Kidney (tissue), 14 donors: ENCODE measurements around the gene MDH2. TPM values are rescaled to one million over a fixed set of nuclear protein-coding genes. Genes with fewer than 3 reads are reported as not detected.
A peak's percentile ranks its signal among the peaks of the same experiment; 100 is the strongest.
"Not testable (repeated sequence)": the region's sequence is repeated elsewhere in the genome, so short reads cannot be mapped to it uniquely, and the experiment has no call there.

ENCODE experiments used
- DNase-seq, 5 donors: peaks; one replicate each; pipeline ENCODE4 v3.0.0-alpha.2; 2013 to 2020
- FAIRE-seq: peaks from 2 replicates; lab custom pipeline; 2012; peaks lifted over from hg19 to GRCh38; lab: Jason Lieb, UNC
- H3K27ac ChIP-seq, 2 donors: one replicate each; pipeline ENCODE4 v1.7.0; 2013; ENCODE audit warnings: low read depth in 2 of 2, low read length in 2 of 2, inconsistent platforms in 1 of 2
- H3K27me3 ChIP-seq: one replicate; pipeline ENCODE4 v1.7.1; 2013; ENCODE audit warnings: low read length, inconsistent platforms; ENCODE audit not compliant: control insufficient read depth, insufficient read depth
- H3K36me3 ChIP-seq, 3 donors: one replicate each; pipeline versions ENCODE4 v1.7.0 to v1.7.1; 2013; ENCODE audit warnings: low read length in 3 of 3, control low read depth in 1 of 3, inconsistent platforms in 1 of 3; ENCODE audit not compliant: insufficient read depth in 3 of 3, control insufficient read depth in 2 of 3
- H3K4me1 ChIP-seq, 3 donors: one replicate each; pipeline versions ENCODE4 v1.7.0 to v1.7.1; 2013; ENCODE audit warnings: low read length in 3 of 3, inconsistent platforms in 1 of 3, low read depth in 1 of 3; ENCODE audit not compliant: control insufficient read depth in 2 of 3, insufficient read depth in 2 of 3
- H3K4me3 ChIP-seq, 3 donors: one replicate each; pipeline versions ENCODE4 v1.7.0 to v1.8.1; 2013; ENCODE audit warnings: low read length in 3 of 3, control low read depth in 1 of 3, inconsistent platforms in 1 of 3
- H3K9ac ChIP-seq, 3 donors: one replicate each; pipeline versions ENCODE4 v1.7.0 to v1.7.1; 2013; ENCODE audit warnings: low read length in 3 of 3, control low read depth in 1 of 3, inconsistent platforms in 1 of 3
- H3K9me3 ChIP-seq, 3 donors: one replicate each; pipeline versions ENCODE4 v1.7.0 to v1.7.1; 2013; ENCODE audit warnings: low read length in 3 of 3, control low read depth in 1 of 3, inconsistent platforms in 1 of 3; ENCODE audit not compliant: control insufficient read depth in 2 of 3, insufficient read depth in 1 of 3
- intact Hi-C: fragments of 100-400 bp; cut with DNase I; formaldehyde crosslinking; loops from one replicate; pipeline ENCODE4 v1.11.1; 2022
- polyA plus RNA-seq: library from polyadenylated mRNA; stranded (reverse); fragments of 350-450 nt; fragmentation: Illumina TruSeq; extraction: RNeasy Lipid Tissue Mini Kit (QIAGEN cat#74804); gene quantifications from one replicate; pipeline ENCODE4 v1.2.3, GENCODE V29; 2014; ENCODE audit warnings: low read depth, low replicate concordance; ENCODE audit not compliant: insufficient read depth
- total RNA-seq: library from RNA; stranded (reverse); fragmentation: NEBNext Ultra II Directional; extraction: Animal tissue kit (Norgen Biotek cat#: 25700); gene quantifications from one replicate; pipeline ENCODE4 v1.2.1, GENCODE V29; 2021
- TF ChIP-seq, protein P1 (sequence below): IDR thresholded peaks from 3 replicates; pipeline ENCODE4 v1.5.1; 2012; ENCODE audit warnings: mild to moderate bottlenecking, moderate library complexity, borderline replicate concordance; ENCODE audit not compliant: insufficient read depth; ENCODE audit errors: extremely low read depth
- donor health status: control.
- donor health status: control.
- donor health status: control.
- donor health status: control.
- donor health status: control.
- donor health status: DM: yes; HTN: yes; CAD: no.
- donor health status: Normal renal cell carcinoma (clear cell type).

MDH2 gene
- total and polyA plus RNA-seq, 2 donors from 2014 or later, result 130 to 233 TPM

GRCh38 chr7:76022026-76022780 is 25.7 kb upstream of the MDH2 start:
- no peak overlapping the region for H3K27ac ChIP-seq
- H3K36me3 ChIP-seq, result peaks cover 0 to 11% (median 8%) of the 10 kb centered on the region in 3 donors
- intact Hi-C loops, result no loop called here
- H3K4me1 ChIP-seq, result no peaks in the 10 kb centered on the region
- no peak overlapping the region for H3K4me3 ChIP-seq
- H3K27me3 ChIP-seq, result no peaks in the 10 kb centered on the region
- TF ChIP-seq, protein P1, sequence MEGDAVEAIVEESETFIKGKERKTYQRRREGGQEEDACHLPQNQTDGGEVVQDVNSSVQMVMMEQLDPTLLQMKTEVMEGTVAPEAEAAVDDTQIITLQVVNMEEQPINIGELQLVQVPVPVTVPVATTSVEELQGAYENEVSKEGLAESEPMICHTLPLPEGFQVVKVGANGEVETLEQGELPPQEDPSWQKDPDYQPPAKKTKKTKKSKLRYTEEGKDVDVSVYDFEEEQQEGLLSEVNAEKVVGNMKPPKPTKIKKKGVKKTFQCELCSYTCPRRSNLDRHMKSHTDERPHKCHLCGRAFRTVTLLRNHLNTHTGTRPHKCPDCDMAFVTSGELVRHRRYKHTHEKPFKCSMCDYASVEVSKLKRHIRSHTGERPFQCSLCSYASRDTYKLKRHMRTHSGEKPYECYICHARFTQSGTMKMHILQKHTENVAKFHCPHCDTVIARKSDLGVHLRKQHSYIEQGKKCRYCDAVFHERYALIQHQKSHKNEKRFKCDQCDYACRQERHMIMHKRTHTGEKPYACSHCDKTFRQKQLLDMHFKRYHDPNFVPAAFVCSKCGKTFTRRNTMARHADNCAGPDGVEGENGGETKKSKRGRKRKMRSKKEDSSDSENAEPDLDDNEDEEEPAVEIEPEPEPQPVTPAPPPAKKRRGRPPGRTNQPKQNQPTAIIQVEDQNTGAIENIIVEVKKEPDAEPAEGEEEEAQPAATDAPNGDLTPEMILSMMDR, result no peak
- FAIRE-seq (no peak), DNase-seq (no peak)
- H3K9me3 ChIP-seq, result no peaks in the 10 kb centered on the region
- H3K9ac ChIP-seq, result no peak overlapping the region

DNA sequence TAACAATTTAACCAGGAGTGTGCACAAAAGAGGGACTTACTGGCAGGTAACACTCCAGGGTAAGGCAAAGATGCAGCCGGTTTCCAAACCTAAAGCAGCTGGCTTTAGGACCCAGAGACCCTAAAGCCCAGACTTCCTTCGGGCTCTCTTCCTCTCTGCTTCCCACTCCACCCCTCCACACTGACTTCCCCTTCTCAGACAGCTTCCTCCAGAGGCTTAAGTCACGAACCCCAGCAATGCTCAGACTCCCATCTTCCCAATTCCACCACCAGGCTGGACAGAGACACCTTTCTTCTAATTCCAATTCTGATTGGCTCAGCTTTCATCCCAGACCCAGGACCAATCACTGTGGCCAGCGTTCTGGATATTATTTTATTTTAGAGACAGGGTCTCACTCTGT is 24.9 kb upstream of the MDH2 start:
- H3K27ac ChIP-seq, result no peak overlapping the region
- FAIRE-seq, result no peak

GRCh38 chr7:76029682-76030081 is 18.2 kb upstream of the MDH2 start:
- intact Hi-C loops, FAIRE-seq: not testable (repeated sequence)

More for the DNA sequence above, 24.9 kb upstream of the MDH2 start:
- no peaks in the 10 kb centered on the region for H3K27me3 ChIP-seq
- H3K4me1 ChIP-seq, result no peaks in the 10 kb centered on the region
- TF ChIP-seq, protein P1, result no peak
- DNase-seq, result peak in 1 of 5 donors; percentile 15
- intact Hi-C loops, result no loop called here
- no peaks in the 10 kb centered on the region for H3K9me3 ChIP-seq
- no peak overlapping the region for H3K9ac ChIP-seq
- H3K4me3 ChIP-seq, result no peak overlapping the region
- peaks cover 0 to 11% (median 8%) of the 10 kb centered on the region in 3 donors for H3K36me3 ChIP-seq

GRCh38 chr7:76031964-76032363 is 15.9 kb upstream of the MDH2 start:
- Histone ChIP-seq H3K4me1 (no peaks in the 10 kb centered on the region), H3K9ac (no peak overlapping the region), H3K9me3 (no peaks in the 10 kb centered on the region), H3K27me3 (no peaks in the 10 kb centered on the region), H3K27ac (no peak overlapping the region), H3K36me3 (peaks cover 0 to 3% (median 0%) of the 10 kb centered on the region in 3 donors), H3K4me3 (no peak overlapping the region)
- TF ChIP-seq, protein P1, result no peak
- FAIRE-seq (no peak), DNase-seq (no peak)
- intact Hi-C loops, result no loop called here

More at GRCh38 chr7:76029682-76030081, 18.2 kb upstream of the MDH2 start:
- DNase-seq, result peak in 1 of 5 donors; percentile 7
- not testable (repeated sequence) for H3K9ac ChIP-seq, H3K4me3 ChIP-seq, H3K9me3 ChIP-seq, H3K27me3 ChIP-seq, H3K4me1 ChIP-seq, H3K36me3 ChIP-seq, H3K27ac ChIP-seq
